OCI-LY3 (cell line): Measurements from ENCODE around the gene PADI2.
A peak's percentile ranks its signal among the peaks of the same experiment; 100 is the strongest.

Experiments used
- H2AFZ ChIP-seq: fragments of 200-600, 300-600 bp; shearing (Covaris generic); 2 replicates; pipeline ENCODE4 v1.6.0; 2014; ENCODE audit warnings: antibody characterized with exemption, low read depth, low read length
- H3K27ac ChIP-seq: fragments of 200-600, 300-600 bp; sonication (generic); 2 replicates; pipeline ENCODE4 v1.5.1; 2014; ENCODE audit warnings: mild to moderate bottlenecking, low read length, moderate library complexity, mixed read lengths
- H3K27me3 ChIP-seq: fragments of 200-600, 300-600 bp; sonication (generic); 2 replicates; pipeline ENCODE4 v1.6.1; 2014; ENCODE audit warnings: low read depth, low read length, mixed read lengths
- H3K36me3 ChIP-seq: fragments of 200-600, 300-600 bp; sonication (generic); replicated peaks from 2 replicates; pipeline ENCODE3; 2014; ENCODE audit warnings: low read depth, low read length, mixed read lengths
- H3K4me1 ChIP-seq: fragments of 300-600, 200-600 bp; sonication (generic); 2 replicates; pipeline ENCODE4 v1.6.1; 2014; ENCODE audit warnings: low read length, mixed read lengths
- H3K4me2 ChIP-seq: fragments of 200-600, 300-600 bp; sonication (generic); 2 replicates; pipeline ENCODE4 v1.6.1; 2014; ENCODE audit warnings: low read length, mixed read lengths
- H3K4me3 ChIP-seq: fragments of 300-600, 200-600 bp; sonication (generic); 2 replicates; pipeline ENCODE4 v1.5.1; 2014; ENCODE audit warnings: antibody characterized with exemption, mild to moderate bottlenecking, low read length, moderate library complexity
- H3K79me2 ChIP-seq: fragments of 300-600, 200-600 bp; shearing (Covaris generic); 2 replicates; pipeline ENCODE4 v1.6.1; 2014; ENCODE audit warnings: mild to moderate bottlenecking, low read length, mixed read lengths
- H3K9ac ChIP-seq: fragments of 300-600, 200-600 bp; shearing (Covaris generic); 2 replicates; pipeline ENCODE4 v1.6.0; 2014; ENCODE audit warnings: mild to moderate bottlenecking, low read length, moderate library complexity
- H3K9me3 ChIP-seq: fragments of 200-600, 300-600 bp; shearing (Covaris generic); 2 replicates; pipeline ENCODE4 v1.6.1; 2014; ENCODE audit warnings: low read length, mixed read lengths; ENCODE audit not compliant: insufficient read depth
- H4K20me1 ChIP-seq: fragments of 200-600, 300-600 bp; sonication (generic); 2 replicates; pipeline ENCODE4 v1.6.1; 2016; ENCODE audit warnings: low read length, mixed read lengths; ENCODE audit not compliant: insufficient read depth
- EZH2phosphoT487 ChIP-seq: fragments of 200-600 bp; shearing (Covaris generic); IDR thresholded peaks from 2 replicates; pipeline ENCODE4 v1.6.1; 2018; ENCODE audit warnings: antibody characterized with exemption, mixed run types, low read depth
- TF ChIP-seq, protein P1 (sequence below): fragments of 200-600, 300-600 bp; sonication (generic); IDR thresholded peaks from 2 replicates; pipeline ENCODE4 v1.5.1; 2014; ENCODE audit warnings: antibody characterized with exemption, low read length, low read depth

Gene PADI2

DNA sequence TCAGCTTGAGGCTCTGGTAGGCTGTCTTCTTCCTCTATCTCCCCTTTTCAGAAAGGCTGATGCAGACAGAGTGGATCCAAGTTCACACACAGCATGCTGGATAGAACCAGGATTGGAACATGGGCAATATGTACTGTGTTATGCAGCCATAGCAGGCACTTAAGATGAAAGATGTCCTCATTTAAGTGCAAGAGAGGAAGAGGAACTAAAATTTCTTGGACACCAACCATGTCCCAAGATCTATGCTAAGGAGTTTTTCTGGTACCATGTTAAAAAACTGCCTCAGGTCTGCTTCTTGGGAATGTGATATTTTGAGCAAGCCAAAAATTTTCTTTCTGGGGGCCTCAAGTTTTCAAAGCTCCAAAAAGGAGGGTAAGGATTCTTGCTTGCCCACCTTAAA is 66.6 kb downstream of the PADI2 start:
- H3K4me3 ChIP-seq: peak overlapping the region; percentile 99

GRCh38 chr1:17052038-17052437 is 67.2 kb downstream of the PADI2 start:
- Histone ChIP-seq H3K4me2 (0 out of 2 replicates have a peak overlapping the region, but pooled peaks have one; percentile 93), H4K20me1 (no peaks in the 10 kb centered on the region), H3K27me3 (no peaks in the 10 kb centered on the region), H3K4me1 (peaks cover 10% of the 10 kb centered on the region), H2AFZ (no peak overlapping the region), H3K79me2 (peaks cover 30% of the 10 kb centered on the region), H3K9me3 (no peaks in the 10 kb centered on the region), H3K27ac (no peak overlapping the region), H3K4me3 (no peak overlapping the region), H3K9ac (no peak overlapping the region), H3K36me3 (no peaks in the 10 kb centered on the region)
- TF ChIP-seq, protein P1, sequence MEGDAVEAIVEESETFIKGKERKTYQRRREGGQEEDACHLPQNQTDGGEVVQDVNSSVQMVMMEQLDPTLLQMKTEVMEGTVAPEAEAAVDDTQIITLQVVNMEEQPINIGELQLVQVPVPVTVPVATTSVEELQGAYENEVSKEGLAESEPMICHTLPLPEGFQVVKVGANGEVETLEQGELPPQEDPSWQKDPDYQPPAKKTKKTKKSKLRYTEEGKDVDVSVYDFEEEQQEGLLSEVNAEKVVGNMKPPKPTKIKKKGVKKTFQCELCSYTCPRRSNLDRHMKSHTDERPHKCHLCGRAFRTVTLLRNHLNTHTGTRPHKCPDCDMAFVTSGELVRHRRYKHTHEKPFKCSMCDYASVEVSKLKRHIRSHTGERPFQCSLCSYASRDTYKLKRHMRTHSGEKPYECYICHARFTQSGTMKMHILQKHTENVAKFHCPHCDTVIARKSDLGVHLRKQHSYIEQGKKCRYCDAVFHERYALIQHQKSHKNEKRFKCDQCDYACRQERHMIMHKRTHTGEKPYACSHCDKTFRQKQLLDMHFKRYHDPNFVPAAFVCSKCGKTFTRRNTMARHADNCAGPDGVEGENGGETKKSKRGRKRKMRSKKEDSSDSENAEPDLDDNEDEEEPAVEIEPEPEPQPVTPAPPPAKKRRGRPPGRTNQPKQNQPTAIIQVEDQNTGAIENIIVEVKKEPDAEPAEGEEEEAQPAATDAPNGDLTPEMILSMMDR: no peak
- no peak for TF ChIP-seq EZH2phosphoT487

More for the DNA sequence above, 66.6 kb downstream of the PADI2 start:
- Histone ChIP-seq H3K36me3 (no peaks in the 10 kb centered on the region), H3K27me3 (no peaks in the 10 kb centered on the region), H3K9ac (peak overlapping the region; percentile 70; the same call in 1 of the 2 replicates), H2AFZ (no peak overlapping the region), H3K79me2 (peaks cover 30% of the 10 kb centered on the region), H3K4me1 (peaks cover 10% of the 10 kb centered on the region), H3K4me2 (peak overlapping the region; percentile 93), H4K20me1 (no peaks in the 10 kb centered on the region), H3K27ac (no peak overlapping the region), H3K9me3 (no peaks in the 10 kb centered on the region)
- TF ChIP-seq EZH2phosphoT487: no peak
- TF ChIP-seq, protein P1: no peak

DNA sequence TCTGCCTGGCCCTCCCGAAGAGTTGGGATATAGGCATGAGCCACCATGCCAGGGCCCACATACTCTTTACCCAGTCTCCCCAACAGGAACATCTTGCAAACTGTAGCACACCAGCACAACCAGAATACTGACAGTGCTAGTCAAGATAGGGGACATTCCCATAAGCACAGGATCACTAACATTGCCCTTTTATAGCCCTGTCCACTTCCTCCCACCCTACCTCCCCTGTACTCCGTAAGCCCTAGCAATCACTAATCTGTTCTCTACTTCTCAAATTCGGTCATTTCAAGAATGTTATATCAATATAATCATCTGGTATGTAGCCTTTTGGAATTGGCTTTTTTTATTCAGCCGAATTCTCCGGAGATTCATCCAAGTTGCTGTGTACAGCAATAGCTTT is 71.3 kb downstream of the PADI2 start:
- no peak overlapping the region for H3K27ac ChIP-seq
- no peak overlapping the region for H3K9ac ChIP-seq
- no peak overlapping the region for H3K4me2 ChIP-seq
- no peaks in the 10 kb centered on the region for H3K9me3 ChIP-seq
- peaks cover 11% of the 10 kb centered on the region for H3K4me1 ChIP-seq
- no peak overlapping the region for H2AFZ ChIP-seq
- peaks cover 25% of the 10 kb centered on the region for H3K79me2 ChIP-seq
- H4K20me1 ChIP-seq: no peaks in the 10 kb centered on the region
- H3K4me3 ChIP-seq: no peak overlapping the region
- H3K27me3 ChIP-seq: no peaks in the 10 kb centered on the region
- TF ChIP-seq, protein P1: no peak
- no peak for TF ChIP-seq EZH2phosphoT487
- peaks cover 9% of the 10 kb centered on the region for H3K36me3 ChIP-seq

- Histone ChIP-seq H3K27me3 (no peaks in the 10 kb centered on the region), H3K79me2 (peaks cover 13% of the 10 kb centered on the region), H2AFZ (no peak overlapping the region), H3K36me3 (peaks cover 9% of the 10 kb centered on the region), H3K9me3 (no peaks in the 10 kb centered on the region), H4K20me1 (no peaks in the 10 kb centered on the region), H3K4me3 (no peak overlapping the region), H3K4me2 (no peak overlapping the region), H3K27ac (no peak overlapping the region), H3K4me1 (peaks cover 3% of the 10 kb centered on the region), H3K9ac (no peak overlapping the region)
- TF ChIP-seq, protein P1: no peak
- TF ChIP-seq EZH2phosphoT487: no peak
These were observed 73.0 kb downstream of the PADI2 start for GRCh38 chr1:17046334-17046657.
